HG03103 (cell line): ENCODE data around the gene MOBP.

ENCODE experiments used
- ATAC-seq: cut with Tn5 transposase; IDR thresholded peaks from one replicate; pipeline ENCODE4 v1.9.1; 2021; ENCODE audit warnings: low read depth; ENCODE audit not compliant: unreplicated experiment

The MOBP gene

GRCh38 chr3:39491014-39491413 is 23.5 kb downstream of the MOBP start:
- ATAC-seq: no peak

- ATAC-seq: no peak
Measured at GRCh38 chr3:39491733-39492350, 24.4 kb downstream of the MOBP start.

DNA sequence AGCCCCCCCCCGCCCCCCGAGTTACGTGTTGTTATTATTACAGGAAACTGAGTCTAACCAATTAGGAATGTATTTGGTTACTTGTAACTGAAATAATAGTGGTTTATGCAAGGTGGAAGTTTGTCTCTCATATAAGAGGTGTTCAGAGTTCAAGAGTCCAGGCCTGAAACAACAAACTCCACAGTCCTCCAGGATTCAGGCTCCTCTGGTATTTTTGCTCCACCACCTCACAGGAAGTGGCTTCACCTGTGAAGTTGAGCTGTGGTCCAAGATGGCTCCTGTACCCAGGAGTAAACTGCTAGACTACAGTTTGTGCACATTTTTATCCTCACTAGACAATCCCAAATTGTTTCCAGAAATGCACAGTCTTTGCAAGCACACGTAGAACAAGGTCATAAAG is 27.3 kb downstream of the MOBP start:
- no peak for ATAC-seq

DNA sequence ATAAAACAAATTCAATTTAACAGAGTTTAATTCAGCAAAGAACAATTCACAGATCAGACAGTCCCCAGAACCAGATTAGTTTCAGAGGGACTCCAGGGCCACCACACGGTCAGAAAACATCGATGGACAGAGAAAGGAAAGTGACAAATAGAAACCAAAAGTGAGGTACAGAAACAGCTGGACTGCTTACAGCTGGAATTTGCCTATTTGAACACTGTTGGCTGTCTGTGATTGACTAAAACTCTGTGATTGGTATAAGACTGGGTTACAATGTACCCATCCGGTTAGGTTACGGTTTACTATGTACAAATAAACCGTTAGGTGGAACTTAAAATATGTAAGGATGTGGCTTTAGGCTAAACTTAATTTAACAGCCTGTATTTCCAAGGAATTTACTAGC is 30.3 kb downstream of the MOBP start:
- ATAC-seq: no peak

GRCh38 chr3:39499651-39500273 is 32.3 kb downstream of the MOBP start:
- ATAC-seq: no peak

- no peak for ATAC-seq
Measured at GRCh38 chr3:39501059-39501458, 33.6 kb downstream of the MOBP start.

DNA sequence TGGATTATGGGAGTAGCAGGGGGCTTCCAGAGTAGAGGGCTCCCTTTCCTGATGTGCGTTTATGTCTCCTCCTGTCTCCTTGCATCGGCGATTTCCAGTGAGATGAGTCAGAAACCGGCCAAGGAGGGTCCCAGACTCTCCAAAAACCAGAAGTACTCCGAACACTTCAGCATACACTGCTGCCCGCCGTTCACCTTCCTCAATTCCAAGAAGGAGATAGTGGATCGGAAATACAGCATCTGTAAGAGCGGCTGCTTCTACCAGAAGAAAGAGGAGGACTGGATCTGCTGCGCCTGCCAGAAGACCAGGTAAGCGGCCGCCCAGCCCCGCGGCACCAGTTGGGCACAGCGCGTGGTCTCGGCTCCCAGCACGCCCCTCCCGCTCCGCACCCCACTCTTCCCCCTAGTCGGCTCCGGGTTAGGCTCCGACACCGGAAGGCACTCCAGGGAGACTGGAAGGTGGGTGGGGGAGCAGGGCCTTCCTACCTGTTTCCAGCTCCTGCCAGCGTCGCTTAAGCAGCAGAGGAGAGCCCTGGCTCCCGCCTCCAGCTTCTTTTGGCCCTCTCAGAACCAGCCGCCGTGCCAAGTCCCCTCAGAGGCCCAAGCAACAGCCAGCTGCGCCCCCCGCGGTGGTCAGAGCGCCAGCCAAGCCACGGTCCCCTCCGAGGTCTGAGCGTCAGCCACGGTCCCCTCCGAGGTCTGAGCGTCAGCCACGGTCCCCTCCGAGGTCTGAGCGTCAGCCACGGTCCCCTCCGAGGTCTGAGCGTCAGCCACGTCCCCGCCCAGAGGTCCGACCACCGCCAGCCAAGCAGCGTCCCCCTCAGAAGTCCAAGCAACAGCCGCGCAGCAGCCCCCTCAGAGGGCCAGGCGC is 34.7 kb downstream of the MOBP start:
- no peak for ATAC-seq

DNA sequence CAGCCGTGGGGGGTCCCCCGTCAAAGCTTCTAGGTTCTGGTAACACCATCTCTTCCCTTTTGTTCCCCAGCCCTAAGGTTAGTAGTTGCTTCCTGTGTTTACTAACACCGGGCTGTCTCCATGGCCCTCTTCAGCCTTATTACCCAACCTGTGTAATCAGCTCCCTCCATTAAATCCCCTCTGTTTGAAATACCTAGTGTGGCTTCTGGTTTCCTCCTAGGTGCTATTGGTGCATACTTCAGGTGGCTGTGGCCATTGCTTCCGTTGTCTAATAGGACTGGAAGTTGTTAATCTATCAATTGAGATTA is 35.3 kb downstream of the MOBP start:
- no peak for ATAC-seq

DNA sequence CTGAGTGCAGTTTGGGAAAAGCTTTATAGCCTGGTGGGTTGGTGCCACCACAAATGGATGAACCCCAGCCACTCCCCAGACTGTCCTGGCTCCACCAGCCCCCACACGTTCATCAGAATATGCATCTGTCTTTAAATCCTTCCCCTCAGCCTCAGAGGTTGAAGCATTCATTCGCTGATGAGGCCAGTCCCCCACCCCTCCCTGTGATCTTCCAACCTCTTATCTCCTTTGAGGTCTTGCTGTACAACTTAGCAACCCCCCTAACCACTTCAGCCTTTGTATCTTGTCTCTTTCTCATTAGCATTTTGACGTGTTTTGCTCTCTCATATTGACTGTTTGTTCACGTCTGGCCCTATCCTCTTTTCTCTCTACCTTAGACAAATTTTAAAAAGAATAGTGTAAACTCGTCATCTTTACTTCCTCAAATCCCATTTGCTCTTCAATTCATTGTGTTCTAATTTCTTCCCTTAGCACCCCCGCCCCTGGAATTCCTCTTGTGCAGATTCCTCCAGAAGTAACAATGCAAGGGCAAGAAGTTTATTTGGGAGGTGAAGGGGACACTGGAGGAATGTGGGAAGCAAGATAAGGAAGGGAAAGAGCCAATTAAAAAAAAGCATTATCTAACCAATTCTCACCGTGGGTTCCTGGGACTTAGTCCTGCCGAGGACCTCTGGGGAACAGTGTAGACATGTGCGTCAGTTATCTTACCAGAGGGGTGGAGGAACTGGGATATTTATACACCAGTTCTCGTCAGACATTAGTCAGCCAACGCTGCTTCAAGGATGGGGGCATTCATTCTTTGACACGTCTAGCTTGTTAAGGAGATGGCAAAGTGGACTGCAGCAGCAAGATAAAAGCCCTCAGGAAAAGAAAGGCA is 38.6 kb downstream of the MOBP start:
- no peak for ATAC-seq

GRCh38 chr3:39506863-39507262 is 39.4 kb downstream of the MOBP start:
- ATAC-seq: no peak

DNA sequence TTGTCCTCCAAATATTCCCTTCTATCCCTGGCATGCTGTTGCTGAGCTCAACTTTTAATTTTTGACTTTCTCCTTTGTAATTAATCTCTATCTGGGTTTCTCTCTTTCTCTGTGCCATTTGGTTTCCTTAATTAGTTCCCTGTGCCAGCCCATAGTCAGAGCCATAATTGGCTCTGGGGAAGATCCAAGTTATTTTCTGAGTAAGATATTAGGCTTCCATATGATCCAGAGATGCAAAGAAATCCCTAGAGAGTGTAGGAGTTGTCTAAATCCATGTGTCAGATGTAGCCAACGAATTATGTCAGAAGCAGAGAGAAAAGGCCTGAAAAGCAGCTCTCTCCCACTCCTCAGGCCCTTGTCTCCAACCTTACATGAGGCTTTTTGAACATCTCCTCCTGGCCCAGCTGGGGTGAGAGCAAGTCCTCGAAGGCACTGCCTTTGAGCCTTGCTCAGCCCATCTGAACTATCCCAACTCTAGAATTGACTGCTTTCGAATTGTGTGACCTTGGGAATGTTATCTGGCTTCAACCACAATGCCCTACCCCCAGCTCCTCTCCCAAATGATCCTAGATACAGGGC is 46.4 kb downstream of the MOBP start:
- ATAC-seq: no peak

GRCh38 chr3:39515681-39516441 is 48.4 kb downstream of the MOBP start:
- no peak for ATAC-seq

GRCh38 chr3:39519103-39519502 is 51.6 kb downstream of the MOBP start:
- ATAC-seq: no peak

DNA sequence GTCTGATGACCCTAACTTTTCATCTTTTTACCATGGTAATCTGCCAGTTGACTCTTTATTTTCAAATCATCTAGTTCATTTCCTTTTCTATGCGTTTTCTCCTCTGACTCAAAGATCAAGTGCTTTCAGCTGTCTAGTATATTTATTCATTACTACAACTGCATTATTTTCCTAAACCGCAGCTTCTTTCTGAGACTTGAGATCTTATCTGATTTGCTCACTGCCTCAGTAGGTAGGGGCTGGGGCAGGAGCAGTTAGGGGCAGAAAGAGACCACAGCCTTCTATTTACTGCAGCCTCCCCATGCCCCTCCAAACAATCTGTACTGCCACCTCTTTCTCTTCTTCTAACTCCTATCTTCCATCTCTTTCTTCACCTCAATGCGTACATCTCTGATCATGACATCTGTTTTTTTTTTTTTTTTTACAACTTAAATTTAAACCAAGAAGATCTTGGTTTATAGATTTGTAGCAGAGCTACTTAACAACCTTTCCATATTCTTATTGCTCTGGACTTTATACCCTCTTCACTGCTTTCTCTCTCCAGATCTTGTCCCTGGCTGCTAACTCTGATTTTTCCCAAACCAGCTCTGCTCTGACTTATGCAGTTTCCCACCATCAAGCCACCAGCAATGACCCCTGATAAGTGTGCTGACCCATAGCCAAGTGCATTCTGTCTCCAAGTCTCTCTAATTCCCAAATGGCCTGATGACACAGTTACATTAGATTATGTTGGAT is 52.2 kb downstream of the MOBP start:
- ATAC-seq: no peak

- ATAC-seq: no peak
Measured at GRCh38 chr3:39521456-39521855, 54.0 kb downstream of the MOBP start.

DNA sequence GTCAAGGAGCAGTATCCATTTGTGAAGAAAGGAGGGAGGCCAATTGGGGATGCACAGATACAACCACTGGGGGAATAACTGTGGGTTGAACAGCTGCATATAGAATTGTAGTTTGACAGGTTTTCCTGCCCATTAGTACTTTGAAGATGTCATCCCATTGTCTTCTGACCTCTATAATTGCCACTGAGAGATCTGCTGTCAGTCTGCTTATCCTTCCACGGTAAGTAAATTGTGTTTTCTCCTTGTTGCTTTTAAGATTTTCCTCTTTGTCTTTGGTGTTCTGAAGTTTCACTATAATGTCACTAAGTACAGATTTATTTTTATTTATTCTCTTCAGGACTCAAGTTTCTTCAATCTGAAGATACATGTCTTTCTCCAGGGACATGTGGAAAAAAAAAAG is 56.6 kb downstream of the MOBP start:
- ATAC-seq: no peak

DNA sequence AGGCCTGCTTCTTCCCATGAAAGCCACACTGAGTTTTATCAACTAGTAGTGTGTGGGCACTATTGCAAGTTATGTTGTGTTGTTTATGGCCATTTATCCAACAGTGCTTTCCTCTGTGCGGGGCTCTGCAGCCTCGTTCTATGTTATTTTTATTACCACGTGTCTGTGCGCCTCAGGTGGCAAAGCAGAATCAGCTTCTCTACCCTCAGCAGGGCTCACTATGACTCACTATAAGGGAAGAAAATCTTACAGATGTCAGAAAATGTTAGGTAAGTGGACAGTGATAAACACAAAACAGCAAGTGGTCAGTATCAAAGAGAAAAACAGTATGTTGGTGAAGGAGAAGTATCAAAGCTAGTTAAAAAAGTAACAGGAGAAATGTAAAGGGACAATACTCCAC is 61.4 kb downstream of the MOBP start:
- ATAC-seq: no peak

DNA sequence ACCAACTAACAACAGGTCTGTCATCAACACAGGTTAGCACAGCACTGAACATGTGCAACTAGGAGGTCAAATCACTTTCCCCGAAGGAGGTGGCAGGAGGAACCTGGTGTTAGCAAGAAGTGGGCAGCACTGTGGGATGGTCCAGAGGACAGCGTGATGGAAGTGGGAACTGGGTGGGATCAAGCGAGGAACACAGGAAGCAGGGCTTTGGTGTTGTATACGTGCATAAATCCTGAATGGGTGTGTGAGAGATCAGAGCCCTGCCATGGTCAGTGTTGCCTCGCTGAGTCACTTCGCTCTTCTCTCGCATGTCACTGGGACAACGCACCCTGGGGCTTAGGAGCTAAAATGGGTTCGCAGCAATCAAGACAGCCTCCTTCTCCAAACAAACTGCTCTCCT is 62.1 kb downstream of the MOBP start:
- ATAC-seq: no peak

GRCh38 chr3:39531066-39531465 is 63.6 kb downstream of the MOBP start:
- ATAC-seq: no peak
